B cell (primary cell): Measurements from ENCODE around the gene NFIB. TPM values are rescaled to one million over a fixed set of nuclear protein-coding genes. Genes with fewer than 3 reads are reported as not detected.

Experiments
- ATAC-seq: fragments of 200-7000 bp; cut with Tn5 transposase; one replicate; pipeline ENCODE4 v1.10.0; 2021; ENCODE audit warnings: low read depth, mild to moderate bottlenecking, moderate number of reproducible peaks, moderate library complexity
- CTCF ChIA-PET: fragments of 350-600 bp; sonication (Branson Sonifier 250); formaldehyde crosslinking; loops from one replicate; lab custom pipeline; 2021; ENCODE audit warnings: antibody characterized with exemption, inconsistent platforms; lab: Charles Lee
- POLR2A ChIA-PET: fragments of 350-600 bp; sonication (Branson Sonifier 250); formaldehyde crosslinking; loops from one replicate; lab custom pipeline; 2021; ENCODE audit warnings: antibody characterized with exemption; lab: Charles Lee
- DNase-seq: peaks from one replicate; pipeline ENCODE4 v3.0.0; 2013
- H2AFZ ChIP-seq: 2 replicates; pipeline ENCODE4 v1.6.1; 2012; ENCODE audit warnings: mild to moderate bottlenecking, low read depth, low read length; ENCODE audit not compliant: insufficient read depth, poor library complexity, severe bottlenecking
- H3K27ac ChIP-seq, 2 donors: 1 replicate in 1 of 2; 2 replicates in 1 of 2; pipeline ENCODE4 v1.5.1; 2012 to 2013; ENCODE audit warnings: low read length in 2 of 2, mild to moderate bottlenecking in 2 of 2, moderate library complexity in 1 of 2
- H3K27me3 ChIP-seq, 4 experiments: fragments of 200-600 bp in 1 of 4; sonication (generic) in 1 of 4; replicated peaks in 1 of 4; 1 replicate in 2 of 4; 2 replicates in 2 of 4; pipeline versions ENCODE4 v1.6.1 to v1.7.0; 2013 to 2016; ENCODE audit warnings: low read length in 3 of 4, mild to moderate bottlenecking in 2 of 4, mixed read lengths in 1 of 4, moderate library complexity in 1 of 4; ENCODE audit not compliant: insufficient read depth in 4 of 4, control insufficient read depth in 3 of 4; ENCODE audit errors: control extremely low read depth in 1 of 4
- H3K36me3 ChIP-seq, 2 experiments: replicated peaks in 1 of 2; 1 replicate in 1 of 2; 2 replicates in 1 of 2; pipeline versions ENCODE4 v1.6.1 to v1.7.1; 2013; ENCODE audit warnings: low read length in 1 of 2; ENCODE audit not compliant: insufficient read depth in 2 of 2, control insufficient read depth in 1 of 2; ENCODE audit errors: control extremely low read depth in 1 of 2, extremely low read depth in 1 of 2
- H3K4me1 ChIP-seq, 2 donors: fragments of 200-600 bp in 1 of 2; sonication (generic) in 1 of 2; 1 replicate in 1 of 2; 2 replicates in 1 of 2; pipeline versions ENCODE4 v1.5.1 to v1.6.1; 2013 to 2017; ENCODE audit warnings: low read length in 2 of 2; ENCODE audit not compliant: control insufficient read depth in 2 of 2, insufficient read depth in 2 of 2
- H3K4me2 ChIP-seq: replicated peaks from 2 replicates; pipeline ENCODE3; 2012; ENCODE audit warnings: mild to moderate bottlenecking, low read depth, low read length; ENCODE audit not compliant: poor library complexity, severe bottlenecking
- H3K4me3 ChIP-seq, 5 experiments: fragments of 200-600 bp in 1 of 5; sonication (generic) in 1 of 5; 1 replicate in 3 of 5; 2 replicates in 2 of 5; pipeline versions ENCODE4 v1.5.1 to v1.7.0; 2011 to 2016; ENCODE audit warnings: low read length in 4 of 5, mild to moderate bottlenecking in 4 of 5, low read depth in 2 of 5, control low read depth in 1 of 5, moderate library complexity in 1 of 5; ENCODE audit not compliant: insufficient read depth in 1 of 5; ENCODE audit errors: control extremely low read depth in 1 of 5, extremely low read depth in 1 of 5
- H3K79me2 ChIP-seq: fragments of 200-600 bp; sonication (generic); one replicate; pipeline ENCODE4 v1.6.0; 2016; ENCODE audit warnings: low read length; ENCODE audit not compliant: control insufficient read depth, insufficient read depth
- H3K9ac ChIP-seq: fragments of 200-600 bp; sonication (generic); 2 replicates; pipeline ENCODE4 v1.6.1; 2017; ENCODE audit warnings: mild to moderate bottlenecking, low read length, moderate library complexity
- H3K9me3 ChIP-seq, 3 donors: one replicate each; pipeline versions ENCODE4 v1.6.1 to v1.7.1; 2013; ENCODE audit warnings: low read length in 2 of 3; ENCODE audit not compliant: control insufficient read depth in 2 of 3, insufficient read depth in 1 of 3; ENCODE audit errors: control extremely low read depth in 1 of 3
- H4K20me1 ChIP-seq: 2 replicates; pipeline ENCODE4 v1.6.0; 2012; ENCODE audit warnings: mild to moderate bottlenecking, low read length; ENCODE audit not compliant: insufficient read depth, control insufficient read depth, poor library complexity, severe bottlenecking
- H3K27ac Mint-ChIP-seq: one replicate; pipeline ENCODE4 v1.8.0; 2021; ENCODE audit warnings: mixed read lengths
- H3K27me3 Mint-ChIP-seq: one replicate; pipeline ENCODE4 v1.8.0; 2021; ENCODE audit warnings: mixed read lengths
- H3K4me1 Mint-ChIP-seq: one replicate; pipeline ENCODE4 v1.8.0; 2021; ENCODE audit warnings: mixed read lengths
- H3K4me3 Mint-ChIP-seq: one replicate; pipeline ENCODE4 v1.8.0; 2021; ENCODE audit warnings: mixed read lengths
- H3K9me3 Mint-ChIP-seq: one replicate; pipeline ENCODE4 v1.8.0; 2022; ENCODE audit warnings: mixed read lengths; ENCODE audit not compliant: insufficient read depth
- CTCF ChIP-seq: fragments of 200-600 bp; IDR thresholded peaks from one replicate; pipeline ENCODE4 v1.8.0; 2022; ENCODE audit warnings: antibody characterized with exemption, mild to moderate bottlenecking
- EZH2 ChIP-seq: IDR thresholded peaks from 2 replicates; pipeline ENCODE4 v1.6.1; 2012; ENCODE audit warnings: borderline replicate concordance, low read depth, mild to moderate bottlenecking, moderate library complexity, low read length; ENCODE audit not compliant: insufficient read depth, poor library complexity, severe bottlenecking
- WGBS: methylation state at CpG from one replicate; pipeline ENCODE4 v1.1.5; 2013; ENCODE audit warnings: missing lambda C conversion rate; ENCODE audit not compliant: insufficient coverage; 5-methylcytosine and 5-hydroxymethylcytosine counted together
- intact Hi-C: fragments of 100-400 bp; cut with micrococcal nuclease; formaldehyde crosslinking; loops from one replicate; pipeline ENCODE4 v1.10.0; 2022
- polyA plus RNA-seq: library from polyadenylated mRNA; depleted of rRNA; stranded (reverse); fragments of >200 nt; gene quantifications from 2 replicates; pipeline ENCODE4 v1.2.3, GENCODE V29; 2012
- total RNA-seq, 2 donors: library from RNA; stranded (reverse); fragments of 120-200 nt in 1 of 2; gene quantifications; 1 replicate in 1 of 2; 2 replicates in 1 of 2; pipeline versions ENCODE4 v1.2.3 to v1.2.4, GENCODE V29; 2013 to 2022

The NFIB gene
- total and polyA plus RNA-seq, 2 donors (not counting 1 experiment from before 2014, with no cell fraction given), result not detected

GRCh38 chr9:14277761-14278160, 36.2 kb downstream of the NFIB start:
- intact Hi-C loops, result no loop called here
- no peaks in the 10 kb centered on the region for H3K9me3 ChIP-seq
- H3K79me2 ChIP-seq, result no peaks in the 10 kb centered on the region
- Mint-ChIP-seq H3K27me3 (peaks cover 22% of the 10 kb centered on the region), H3K4me3 (no peak overlapping the region), H3K4me1 (no peaks in the 10 kb centered on the region), H3K27ac (no peak overlapping the region), H3K9me3 (no peaks in the 10 kb centered on the region)
- no peak overlapping the region for H3K4me2 ChIP-seq
- ChIA-PET CTCF (no interaction called here), POLR2A (no interaction called here)
- no peak overlapping the region for H3K27ac ChIP-seq
- no peaks in the 10 kb centered on the region for H4K20me1 ChIP-seq
- WGBS, result no CpG with 5 or more reads among the region's 3 CpGs
- no peaks in the 10 kb centered on the region for H3K36me3 ChIP-seq
- ATAC-seq (no peak), DNase-seq (no peak)
- H3K27me3 ChIP-seq, result no peaks in the 10 kb centered on the region
- no peak overlapping the region for H2AFZ ChIP-seq
- no peaks in the 10 kb centered on the region for H3K4me1 ChIP-seq
- TF ChIP-seq EZH2 (no peak), CTCF (no peak)
- no peak overlapping the region for H3K9ac ChIP-seq
- no peak overlapping the region for H3K4me3 ChIP-seq

GRCh38 chr9:14277244-14277643, 36.7 kb downstream of the NFIB start:
- no peaks in the 10 kb centered on the region for H3K27me3 ChIP-seq
- no peaks in the 10 kb centered on the region for H3K9me3 ChIP-seq
- H3K9me3 Mint-ChIP-seq, result no peaks in the 10 kb centered on the region
- no peak overlapping the region for H3K27ac ChIP-seq
- H3K9ac ChIP-seq, result no peak overlapping the region
- no peak overlapping the region for H3K27ac Mint-ChIP-seq
- no peak overlapping the region for H3K4me3 ChIP-seq
- intact Hi-C loops, result no loop called here
- no peaks in the 10 kb centered on the region for H3K4me1 Mint-ChIP-seq
- DNase-seq (no peak), ATAC-seq (no peak)
- H3K4me3 Mint-ChIP-seq, result no peak overlapping the region
- TF ChIP-seq EZH2 (no peak), CTCF (no peak)
- no peaks in the 10 kb centered on the region for H3K36me3 ChIP-seq
- ChIA-PET CTCF (interaction anchor here (0.7 kb wide), 1 partner anchor 9 kb away, joined by 3 read pairs; no protein-coding TSS in a partner anchor), POLR2A (no interaction called here)
- no peaks in the 10 kb centered on the region for H3K79me2 ChIP-seq
- no peak overlapping the region for H3K4me2 ChIP-seq
- H3K27me3 Mint-ChIP-seq, result peaks cover 23% of the 10 kb centered on the region
- H3K4me1 ChIP-seq, result no peaks in the 10 kb centered on the region
- H2AFZ ChIP-seq, result no peak overlapping the region
- no CpG with 5 or more reads among the region's 8 CpGs for WGBS
- no peaks in the 10 kb centered on the region for H4K20me1 ChIP-seq
